HUDEP-2 (cell line): Measurements from ENCODE around the gene TNIK.

Experiments used
- DNase-seq, 76 experiments: peaks; one replicate each; lab custom pipeline; 2025; ENCODE audit not compliant: unreplicated experiment in 76 of 76; lab: John Stamatoyannopoulos, UW

Gene TNIK

DNA sequence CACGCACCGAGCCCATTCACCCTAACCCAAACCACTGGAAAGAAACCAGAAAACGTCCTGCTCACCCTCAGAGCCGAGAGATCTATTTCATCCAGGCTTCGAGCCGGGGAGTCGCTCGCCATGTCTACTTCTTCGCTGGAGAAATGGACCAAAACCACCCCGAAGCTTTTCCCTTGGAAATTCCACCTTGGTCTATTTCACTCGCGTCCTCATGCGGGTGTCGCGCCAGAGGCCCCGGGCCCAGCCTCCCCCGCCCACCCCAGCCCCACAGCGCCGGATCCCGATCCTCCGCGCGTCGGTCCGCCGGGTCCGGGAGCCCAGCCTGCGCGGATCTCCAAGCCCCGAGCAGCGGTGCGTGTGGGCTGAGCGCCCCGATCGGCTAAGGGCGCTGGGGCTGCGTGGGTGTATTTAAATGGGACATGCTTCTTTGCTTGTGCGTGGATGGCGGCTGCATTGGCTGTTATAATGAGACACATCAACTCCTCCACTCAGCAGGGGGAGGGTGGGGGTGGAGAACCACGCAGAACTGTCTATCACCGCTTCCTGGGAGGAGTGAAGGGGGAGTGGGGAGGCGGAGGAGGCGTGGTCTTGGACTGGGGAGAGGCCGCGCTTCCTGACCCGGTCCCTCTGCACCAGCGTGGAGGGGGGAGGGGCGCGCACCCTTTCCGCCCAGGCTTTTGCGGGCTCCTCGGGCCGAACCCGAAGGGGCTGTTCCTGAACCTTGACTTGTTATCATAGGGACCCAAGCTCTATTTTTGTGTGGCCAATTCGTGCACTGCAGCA, at the start of gene TNIK:
TNIK (minus strand) TSS at position 464 of the 783 bp plus-strand sequence; CDS start at position 122, 342 bp downstream.
- peak in 75 of 76 experiments; percentile 30 to 98 (median 90) for DNase-seq

DNA sequence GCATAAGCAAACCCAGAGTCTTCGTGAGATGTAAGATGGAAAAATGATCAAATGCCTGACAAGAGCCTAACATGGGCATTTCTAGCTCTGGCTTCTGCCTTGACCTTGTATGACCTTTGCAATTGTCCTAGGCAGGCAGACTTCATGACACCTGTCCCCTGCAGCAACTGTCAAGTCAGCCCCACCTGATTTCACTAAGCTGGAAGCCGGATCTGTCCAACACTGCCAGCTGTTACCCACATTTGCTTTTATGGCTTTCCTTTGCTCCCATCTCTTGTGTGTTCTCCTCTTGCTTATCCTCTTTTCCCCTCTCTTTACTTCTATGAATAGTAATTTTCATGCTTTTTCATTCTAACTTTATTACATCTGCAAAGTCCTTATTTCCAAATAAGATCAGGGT, 48.5 kb upstream of the TNIK start:
- no peak for DNase-seq

DNA sequence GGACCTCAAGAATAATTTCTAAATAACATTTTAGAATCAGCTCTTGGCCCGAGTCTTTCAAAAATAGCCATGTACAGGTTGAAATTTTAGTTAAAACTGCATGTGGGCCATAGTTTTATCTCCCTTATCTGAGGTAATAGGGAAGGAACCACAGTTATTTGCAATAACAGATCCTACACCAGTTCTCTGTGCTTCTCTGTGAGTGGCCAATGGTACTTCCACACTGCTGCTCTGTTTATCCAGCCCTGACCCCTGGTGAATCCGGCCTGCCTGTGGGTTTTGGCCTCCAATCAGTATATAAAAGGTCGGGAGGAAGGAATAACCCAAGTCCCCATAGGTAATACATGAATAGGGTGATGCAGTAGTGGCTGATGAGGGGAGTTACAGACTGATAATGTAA, 48.0 kb upstream of the TNIK start:
- no peak for DNase-seq

DNA sequence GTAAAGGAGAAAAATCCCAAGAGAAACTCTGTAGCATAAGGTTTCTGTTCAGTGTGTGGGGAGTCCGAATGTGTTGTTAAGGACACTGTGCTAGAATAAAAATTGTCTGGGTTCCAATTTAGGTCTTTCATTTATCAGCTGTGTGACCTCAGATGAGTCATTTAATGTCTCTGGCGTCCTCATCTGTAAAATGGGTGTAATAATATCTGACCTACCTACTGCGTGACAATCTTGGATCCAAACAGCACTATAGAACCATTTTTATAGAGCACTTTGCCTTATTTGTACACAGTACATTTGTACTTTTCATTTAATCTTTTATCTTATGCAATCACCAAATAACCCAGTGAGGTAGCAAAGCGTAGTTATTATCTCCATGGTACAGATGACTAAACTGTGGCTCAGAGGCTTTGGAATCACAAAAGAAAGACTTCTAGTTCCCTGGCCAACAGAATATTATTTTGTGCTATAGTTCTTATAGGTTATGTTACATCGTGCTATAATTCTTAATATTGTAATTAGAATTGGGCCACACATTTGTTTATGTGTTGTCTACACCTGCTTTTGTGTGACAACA, 46.6 kb upstream of the TNIK start:
- no peak for DNase-seq

DNA sequence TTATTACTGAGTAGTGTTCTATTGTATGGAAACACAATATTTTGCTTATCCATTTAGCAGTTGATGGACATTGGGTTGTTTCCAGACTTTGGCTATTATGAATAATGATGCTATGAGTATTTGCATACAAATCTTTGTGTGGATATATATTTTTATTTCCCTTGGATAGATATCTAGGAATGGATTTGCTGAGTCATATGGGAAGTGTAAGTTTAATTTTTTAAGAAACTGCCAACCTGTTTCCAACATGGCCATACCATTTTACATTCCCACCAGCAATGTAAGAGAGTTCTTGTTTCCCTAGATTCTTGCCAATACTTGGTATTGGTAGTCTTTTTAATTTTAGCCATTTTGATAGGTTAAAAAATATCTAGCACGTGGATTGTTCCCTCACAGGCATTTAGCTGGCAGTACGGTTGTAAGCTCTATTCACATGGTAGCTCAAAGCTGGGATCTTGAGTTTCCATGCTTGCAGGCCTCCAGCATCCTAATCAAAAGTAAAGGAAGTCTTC, 45.7 kb upstream of the TNIK start:
- DNase-seq, result no peak

DNA sequence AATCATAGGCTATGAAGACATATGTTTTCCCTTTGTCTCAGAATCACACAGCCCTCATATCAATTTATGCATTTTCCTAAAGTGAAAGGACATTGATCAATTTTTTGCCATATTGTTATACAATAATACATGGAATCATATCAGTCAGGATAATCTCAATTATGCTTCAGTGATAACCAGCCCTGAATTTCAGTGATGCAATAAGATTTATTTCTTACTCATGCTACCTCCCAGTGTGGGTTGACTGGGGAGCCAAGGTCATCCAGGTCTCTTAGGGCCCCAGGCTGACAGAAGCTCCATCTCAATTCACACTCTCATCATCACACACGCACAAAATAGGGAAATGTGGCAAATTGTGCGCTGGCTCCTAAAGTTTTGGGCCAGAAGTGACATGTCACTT, 44.2 kb upstream of the TNIK start:
- DNase-seq, result no peak

DNA sequence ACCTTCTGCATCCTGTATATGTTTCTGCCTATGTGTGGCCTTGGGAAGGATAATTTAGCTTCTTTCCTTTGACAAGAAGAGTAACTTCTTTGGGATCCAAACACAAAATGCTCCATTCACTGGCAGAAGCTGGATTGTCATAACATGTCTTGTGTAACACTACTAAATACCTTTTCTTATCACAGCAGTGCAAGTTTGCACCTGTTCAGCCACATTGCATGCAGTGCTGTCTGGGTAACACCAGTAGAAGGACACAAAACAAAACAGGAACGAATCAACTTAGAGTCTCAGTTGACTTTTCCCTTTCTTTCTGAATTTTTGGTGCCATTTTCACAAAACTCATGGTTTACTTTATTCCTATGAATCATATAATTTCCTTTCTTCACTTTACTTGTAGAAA, 43.6 kb upstream of the TNIK start:
- DNase-seq, result no peak

DNA sequence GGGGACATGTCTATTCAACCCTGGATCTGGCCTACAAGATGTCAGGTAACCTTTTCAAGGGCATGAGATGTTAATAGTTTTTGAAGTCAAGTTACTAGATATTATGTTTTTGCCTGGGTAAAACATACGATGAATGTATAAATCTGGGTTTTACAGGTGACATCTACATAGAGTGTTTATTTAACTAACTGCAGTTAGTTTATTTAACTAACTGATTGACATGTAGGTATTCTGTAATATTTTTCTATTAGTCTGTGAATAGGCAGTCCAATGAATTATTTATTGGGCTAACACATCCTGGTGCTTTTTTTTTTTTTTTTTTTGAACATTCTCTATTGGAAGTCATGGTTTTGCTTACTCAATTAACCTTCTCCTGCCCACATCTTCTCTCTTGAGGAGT, 38.7 kb upstream of the TNIK start:
- no peak for DNase-seq

DNA sequence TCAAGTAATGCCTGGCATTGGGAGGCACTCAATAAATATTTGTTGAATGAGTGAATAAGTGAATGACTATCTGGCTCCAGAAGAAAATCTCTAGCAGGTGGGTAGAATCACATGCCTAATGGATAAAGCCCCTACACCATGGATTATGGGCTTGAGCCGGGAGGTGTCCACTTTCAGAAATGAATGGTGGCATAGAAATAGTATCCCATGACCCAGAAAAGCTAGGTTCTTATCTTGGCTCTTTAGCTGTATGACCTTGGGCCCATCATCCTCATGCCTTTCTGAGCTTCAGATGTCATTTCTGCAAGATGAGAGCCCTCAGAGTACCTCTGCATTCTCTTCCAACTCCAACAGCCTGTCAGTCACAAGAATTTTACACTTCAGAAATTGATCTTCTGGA, 37.3 kb upstream of the TNIK start:
- DNase-seq, result no peak

DNA sequence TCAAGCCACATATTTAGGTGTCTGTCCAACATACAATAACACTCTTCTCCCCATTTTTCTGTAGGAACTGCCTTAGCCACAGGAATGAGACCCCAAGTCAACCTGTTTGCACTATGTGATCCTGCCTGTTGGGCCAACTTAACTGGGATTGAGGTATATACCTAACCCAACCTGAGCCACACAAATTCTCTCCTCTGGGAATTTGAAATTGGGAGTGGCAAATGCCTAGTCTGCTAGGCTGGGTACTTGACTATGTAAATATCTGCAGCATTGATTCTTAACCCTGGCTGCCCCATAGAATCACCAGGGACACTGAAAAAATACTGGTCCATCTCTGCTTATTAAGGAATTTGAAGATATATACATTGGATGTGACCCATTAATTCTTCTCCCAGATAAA, 35.2 kb upstream of the TNIK start:
- no peak for DNase-seq

DNA sequence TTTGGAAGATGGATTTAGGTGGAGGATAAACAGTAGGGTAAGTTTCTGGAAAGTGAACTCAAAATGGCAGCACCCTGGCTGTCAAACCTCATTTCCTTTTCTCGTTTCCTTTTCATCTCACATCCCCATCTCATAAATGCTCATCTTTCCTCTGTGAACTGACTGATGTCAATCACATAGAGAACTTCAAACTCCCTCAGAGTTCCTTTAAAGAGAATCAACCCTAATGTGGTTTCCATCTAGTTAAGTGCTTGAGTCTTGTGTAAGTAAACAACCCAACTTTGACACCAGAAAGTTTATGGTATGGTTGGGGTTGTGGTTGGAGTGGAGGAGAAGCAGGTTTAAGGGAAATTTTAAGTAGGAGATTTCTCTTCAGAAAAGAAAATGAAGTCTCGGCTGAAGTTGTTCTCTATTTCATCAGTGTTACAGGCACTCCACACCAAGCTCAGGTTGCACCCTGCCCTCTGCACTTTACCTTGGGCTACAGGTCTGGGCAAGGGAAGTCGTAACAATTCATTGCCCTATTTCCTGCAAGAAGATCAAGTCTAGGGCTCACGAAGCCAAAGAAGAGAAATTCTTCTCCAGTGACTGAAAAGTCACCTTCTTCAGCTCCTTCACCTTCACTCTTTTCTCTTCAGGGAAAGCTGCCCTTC, 34.4 kb upstream of the TNIK start:
- DNase-seq, result no peak

DNA sequence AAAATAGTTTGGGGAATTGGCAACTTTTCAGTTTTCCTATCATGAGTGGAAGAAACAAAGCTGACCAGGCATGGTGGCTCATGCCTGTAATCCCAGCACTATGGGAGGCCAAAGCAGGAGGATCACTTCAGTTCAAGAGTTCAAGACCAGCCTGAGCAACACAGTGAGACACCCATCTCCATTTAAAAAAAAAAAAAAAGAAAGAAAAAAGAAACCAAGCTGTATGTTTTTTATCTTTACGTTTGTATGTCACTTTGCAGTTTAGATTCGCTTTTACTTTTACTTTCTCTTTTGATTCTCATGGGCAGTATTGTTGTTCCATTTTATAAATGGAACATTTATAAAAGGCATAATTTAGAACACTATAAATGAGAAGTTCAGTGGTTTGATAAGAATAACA, 31.2 kb upstream of the TNIK start:
- DNase-seq, result no peak

DNA sequence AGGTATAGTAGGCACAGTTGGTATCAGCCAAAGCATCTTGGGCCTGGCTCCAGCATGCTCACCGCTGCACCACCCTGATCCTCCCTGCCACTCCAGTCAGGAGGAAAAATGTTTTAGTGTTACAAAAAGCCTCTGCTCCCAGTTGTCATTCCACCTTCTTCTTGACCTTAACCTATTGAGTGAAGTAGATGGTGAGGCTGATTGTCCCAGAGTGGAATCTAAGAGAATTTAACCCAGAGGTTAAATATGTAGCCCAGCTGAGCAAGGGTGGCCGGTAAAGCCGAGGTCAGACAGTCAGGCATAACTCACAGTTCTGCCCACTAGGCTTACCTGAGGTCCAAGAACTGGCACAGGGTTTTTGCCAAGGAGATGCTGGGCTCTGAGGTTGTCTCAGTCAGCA, 30.7 kb upstream of the TNIK start:
- DNase-seq, result no peak

DNA sequence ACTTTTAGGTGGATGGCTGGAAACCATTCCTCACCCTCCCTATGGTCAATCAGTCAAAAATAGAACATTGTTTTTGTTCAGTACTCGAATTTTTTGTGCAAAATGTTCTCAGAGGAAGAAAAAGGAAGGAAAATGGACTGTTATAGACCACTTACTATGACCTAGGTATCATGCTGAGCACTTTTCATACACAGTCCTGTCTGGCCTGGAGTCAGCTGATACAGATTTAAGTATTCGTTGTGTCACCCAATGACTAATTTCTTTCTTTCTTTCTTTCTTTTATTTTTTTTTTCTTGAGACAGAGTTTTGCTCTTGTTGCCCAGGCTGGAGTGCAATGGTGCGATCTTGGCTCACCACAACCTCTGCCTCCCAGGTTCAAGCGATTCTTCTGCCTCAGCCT, 29.1 kb upstream of the TNIK start:
- DNase-seq, result no peak

DNA sequence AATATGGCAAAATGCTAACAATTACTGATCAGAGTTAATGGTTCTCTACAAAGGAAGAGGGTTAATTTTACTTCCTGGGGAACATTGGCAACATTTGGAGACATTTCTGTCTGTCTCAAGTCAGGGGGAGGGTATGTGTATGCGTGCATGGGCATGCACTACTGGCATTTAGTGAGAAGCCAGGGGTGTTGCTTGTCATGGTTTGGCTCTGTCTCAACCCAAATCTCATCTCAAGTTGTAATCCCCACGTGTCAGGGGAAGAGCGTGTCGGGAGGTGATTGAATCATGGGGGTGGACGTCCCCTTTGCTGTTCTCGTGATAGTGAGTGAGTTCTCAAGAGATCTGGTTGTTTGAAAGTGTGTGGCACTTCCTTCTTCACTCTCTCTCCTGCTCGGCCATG, 28.3 kb upstream of the TNIK start:
- no peak for DNase-seq

DNA sequence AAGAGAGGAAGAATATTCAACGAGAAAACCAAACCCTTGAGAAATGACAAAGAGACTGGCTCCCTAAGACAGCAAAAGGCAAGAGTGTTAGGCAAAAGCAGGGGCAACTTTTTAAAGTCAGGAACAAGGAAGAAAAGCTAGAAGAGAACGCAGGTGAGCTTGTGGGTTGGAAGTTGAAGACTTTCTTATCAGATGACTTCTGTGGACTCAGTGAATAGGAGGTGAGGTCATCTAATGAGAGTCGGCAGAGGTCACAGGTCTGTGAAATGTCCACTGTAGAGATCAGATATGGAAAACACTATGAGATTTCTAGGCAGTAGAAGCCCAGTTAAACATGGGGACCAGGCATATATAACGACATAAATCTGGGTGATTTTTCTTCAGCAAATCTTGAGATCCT, 27.2 kb upstream of the TNIK start:
- DNase-seq, result no peak

DNA sequence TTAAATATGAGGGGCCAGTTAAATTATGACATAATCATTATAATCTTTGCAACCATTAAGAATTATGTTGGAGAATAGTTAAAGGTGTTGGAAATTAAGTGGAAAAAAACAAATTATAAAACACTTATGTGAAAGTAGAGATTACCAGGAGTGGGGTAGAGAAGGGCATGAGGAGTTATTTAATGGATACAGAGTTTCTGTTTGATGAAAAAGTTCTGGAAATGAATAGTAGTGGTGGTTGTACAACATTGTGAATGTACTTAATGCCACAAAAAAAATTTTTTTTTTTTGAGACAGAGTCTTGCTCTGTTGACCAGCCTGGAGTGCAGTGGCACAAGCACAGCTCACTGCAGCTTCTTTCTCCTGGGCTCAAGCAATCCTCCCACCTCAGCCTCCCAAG, 25.1 kb upstream of the TNIK start:
- no peak for DNase-seq

DNA sequence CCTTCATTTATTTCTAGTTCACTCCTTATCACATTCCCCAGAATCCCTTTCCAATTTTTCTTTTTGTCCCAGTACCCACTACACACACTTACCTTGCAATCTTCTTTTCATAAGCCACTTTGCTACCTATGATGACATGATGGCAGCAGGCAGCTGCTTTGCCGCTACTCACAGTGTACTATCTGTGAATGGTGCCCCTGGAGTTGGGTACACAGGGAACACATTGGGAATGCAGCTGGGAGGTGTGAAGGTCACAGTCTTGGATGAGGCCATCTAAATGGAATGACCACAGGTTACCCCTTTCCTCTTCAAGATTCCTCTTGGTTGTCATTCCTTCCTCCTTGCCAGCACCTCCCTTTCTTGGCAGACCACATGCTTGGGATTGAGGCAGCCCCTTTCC, 20.8 kb upstream of the TNIK start:
- no peak for DNase-seq

DNA sequence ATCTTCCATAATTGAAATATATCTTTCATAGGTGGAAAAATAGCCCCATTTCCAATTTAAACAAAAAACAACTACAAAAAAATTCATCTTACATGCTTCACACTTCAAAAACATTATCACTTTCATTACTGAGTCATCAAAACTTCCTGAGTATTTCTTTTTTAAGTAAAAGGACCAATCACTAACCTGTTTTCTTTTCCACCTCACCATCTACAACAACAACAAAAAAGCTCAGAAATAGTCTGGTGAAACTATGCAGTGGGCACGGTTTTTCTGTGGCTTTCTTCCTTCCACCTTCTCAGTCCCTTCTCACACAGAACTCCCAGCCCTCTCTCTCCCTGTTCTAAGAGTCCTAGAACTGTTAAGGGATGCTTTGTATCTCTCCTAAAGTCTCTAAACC, 20.3 kb upstream of the TNIK start:
- DNase-seq, result no peak

DNA sequence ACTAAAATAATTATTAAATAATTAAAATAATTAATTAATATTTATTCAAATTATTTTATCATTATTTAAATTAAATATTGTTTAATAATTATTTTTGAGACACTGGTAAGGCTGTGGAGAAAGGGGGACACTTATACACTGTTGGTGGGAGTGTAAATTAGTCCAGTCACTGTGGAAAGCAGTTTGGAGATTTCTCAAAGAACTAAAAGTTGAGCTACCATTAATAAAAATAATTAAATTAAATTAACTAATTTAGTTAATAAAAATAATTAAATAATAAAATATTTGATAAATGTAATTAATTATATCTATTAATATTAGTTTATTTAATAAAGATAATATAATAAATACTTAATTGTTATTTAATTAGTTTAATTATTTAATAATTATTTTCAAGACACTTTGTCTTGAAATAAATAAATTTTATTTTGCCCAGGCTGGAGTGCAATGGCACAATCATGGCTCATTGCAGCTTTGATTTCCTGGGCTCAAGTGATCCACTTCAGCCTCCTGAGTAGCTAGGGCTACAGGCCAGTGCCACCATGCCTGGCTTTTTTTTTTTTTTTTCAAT, 16.4 kb upstream of the TNIK start:
- DNase-seq, result no peak

DNA sequence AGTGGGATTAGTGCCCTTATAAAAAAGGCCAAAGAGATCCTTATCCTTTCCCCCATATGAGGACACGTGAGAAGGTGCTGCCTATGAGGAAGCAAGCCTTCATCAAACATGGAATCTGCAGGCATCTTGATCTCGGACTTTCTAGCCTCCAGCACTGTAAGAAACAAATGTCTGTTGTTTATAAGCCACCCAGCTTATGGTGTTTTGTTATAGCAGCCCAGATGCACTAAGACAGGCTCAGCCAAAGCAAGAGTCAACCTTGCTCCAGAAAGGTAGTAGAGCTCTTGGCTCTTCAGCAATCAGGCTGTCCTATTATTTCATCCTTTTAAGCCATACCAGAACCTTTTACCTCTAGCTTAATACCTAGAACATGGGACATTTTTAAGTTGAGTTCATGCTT, 12.3 kb upstream of the TNIK start:
- DNase-seq, result no peak
